ENCODE data around the gene GTF3C5.
"Not testable (repeated sequence)": the region's sequence is repeated elsewhere in the genome, so short reads cannot be mapped to it uniquely, and the experiment has no call there.

The GTF3C5 gene

DNA sequence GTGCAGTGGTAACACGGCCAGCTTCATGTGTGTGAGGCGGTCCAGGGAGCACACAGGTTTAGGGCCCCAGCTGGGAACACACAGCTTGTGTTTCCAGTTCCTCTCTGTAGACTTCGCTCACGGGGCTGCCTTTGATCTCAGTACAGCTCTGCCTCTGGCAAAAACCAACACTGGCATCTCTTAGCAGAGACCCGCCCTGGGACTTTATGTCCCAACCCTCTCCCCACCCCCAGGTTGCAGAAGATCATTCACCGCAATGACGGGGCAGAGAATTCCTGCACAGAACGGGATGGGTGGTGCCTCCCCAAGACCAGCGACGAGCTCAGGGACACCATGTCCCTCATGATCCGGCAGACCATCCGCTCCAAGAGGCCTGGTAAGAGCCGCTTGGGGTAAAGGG lies 25.7 kb downstream of the GTF3C5 start:
- DNase-seq, result no peak

DNA sequence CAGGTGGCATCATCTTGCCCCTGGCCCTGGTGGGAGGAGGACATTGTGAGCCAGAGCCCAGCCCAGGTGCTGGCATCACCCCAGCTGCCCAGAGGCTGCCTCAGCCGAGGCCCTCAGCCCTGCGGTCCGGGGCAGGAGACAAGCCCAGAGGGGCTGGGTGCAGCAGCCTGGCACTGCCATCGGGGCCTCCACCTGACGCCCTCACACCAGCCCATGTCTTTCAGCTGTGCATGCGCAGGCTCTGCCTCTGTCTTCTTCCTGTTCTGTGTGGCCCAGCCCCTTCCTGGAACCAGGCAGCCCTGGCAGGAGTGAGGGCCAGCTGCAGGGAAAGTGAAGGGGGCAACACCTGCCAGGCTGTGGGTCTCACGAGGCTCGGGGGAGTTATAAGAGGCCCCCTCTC lies 26.2 kb downstream of the GTF3C5 start:
- DNase-seq, result no peak

DNA sequence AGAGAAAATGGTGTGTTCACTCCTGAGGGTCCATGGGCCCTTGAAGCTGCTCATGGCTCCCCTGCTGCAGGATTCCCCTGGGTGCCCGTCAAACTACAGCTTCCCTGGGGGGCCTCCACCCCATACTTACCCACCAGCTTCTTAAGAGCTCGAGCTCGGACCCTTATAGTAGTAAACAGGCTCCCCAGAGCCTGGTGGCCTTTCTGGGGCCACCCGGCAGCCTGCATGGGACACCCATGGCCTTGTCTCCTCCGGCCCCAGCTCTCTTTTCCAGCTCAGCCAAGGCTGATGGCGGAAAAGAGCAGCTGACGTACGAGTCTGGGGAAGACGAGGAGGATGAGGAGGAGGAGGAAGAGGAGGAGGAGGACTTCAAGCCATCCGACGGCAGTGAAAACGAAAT lies 26.8 kb downstream of the GTF3C5 start:
- no peak for DNase-seq

DNA sequence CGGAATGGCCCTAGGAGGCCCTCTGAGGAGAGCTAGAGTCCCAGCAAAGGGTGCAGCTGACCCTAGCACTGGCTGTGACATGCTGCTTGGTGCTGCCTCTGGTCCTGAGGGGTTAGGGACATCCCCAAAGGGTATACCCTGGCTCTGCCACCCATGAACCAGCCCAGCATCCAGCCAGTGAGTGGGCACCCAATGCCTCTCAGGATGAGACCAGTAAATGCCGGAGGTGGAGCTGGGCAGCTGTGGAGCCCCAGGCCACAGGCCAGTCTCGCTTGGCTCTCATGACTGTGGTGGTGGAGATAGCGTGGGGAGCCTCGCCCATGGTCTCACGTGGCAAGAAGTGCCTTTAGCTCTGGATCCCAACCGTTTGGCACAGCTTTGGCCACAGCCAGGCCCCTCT lies 27.3 kb downstream of the GTF3C5 start:
- no peak for DNase-seq

DNA sequence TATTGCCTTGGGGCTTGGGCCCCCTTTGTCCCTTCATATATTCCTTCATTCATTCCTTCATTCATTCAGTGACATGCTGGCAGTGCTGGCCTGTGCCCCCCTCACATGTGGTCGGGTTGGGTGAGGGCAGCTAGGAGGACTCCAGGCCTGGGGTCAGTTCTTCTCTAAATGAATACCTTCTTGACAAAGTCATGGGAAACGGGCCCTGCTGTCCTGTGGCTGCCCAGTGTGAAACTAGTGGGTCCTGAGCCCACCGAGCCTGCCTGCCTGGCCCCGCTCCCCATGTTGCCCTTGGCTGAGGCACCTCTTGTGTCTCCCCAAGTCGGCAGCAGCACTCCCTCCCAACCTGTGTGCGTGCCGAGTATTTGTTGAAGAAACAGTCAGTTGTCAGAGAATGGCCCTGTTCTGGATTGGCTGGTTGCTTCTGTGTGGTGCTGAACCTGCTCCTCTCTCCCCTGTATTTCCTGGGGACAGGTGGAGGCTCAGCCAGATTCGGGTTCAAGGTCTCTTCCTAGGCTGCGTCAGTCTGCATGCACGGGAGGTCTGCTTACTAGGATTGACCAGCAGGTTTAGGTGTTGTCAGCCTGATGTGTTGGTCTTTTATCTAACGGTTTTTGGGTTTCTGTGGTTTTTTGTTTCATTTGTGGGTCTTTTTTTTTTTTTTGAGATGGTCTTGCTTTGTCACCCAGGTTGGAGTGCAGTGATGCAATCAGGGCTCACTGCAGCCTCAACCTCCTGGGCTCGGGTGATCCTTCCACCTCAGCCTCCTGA lies 27.9 kb downstream of the GTF3C5 start:
- no peak for DNase-seq

DNA sequence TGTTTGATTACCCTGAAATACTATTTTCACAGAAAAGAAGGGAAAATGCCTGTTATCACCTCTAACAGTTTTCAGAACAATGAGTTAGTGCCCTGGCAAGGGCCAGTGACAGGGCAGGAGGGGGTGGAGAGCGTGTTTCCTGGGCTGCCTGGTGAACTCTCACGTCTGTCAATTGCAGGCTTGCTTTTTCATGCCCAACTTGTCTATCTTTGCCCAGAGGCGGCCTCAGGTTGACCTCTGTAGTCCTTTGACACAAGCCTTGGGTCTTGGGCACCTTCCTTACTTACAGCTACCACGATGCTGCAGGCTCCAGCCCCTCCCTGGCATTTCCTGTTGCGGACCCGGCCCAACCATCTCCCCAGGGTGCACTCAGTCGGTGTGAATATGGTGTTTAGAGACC lies 28.8 kb downstream of the GTF3C5 start:
- no peak for DNase-seq

DNA sequence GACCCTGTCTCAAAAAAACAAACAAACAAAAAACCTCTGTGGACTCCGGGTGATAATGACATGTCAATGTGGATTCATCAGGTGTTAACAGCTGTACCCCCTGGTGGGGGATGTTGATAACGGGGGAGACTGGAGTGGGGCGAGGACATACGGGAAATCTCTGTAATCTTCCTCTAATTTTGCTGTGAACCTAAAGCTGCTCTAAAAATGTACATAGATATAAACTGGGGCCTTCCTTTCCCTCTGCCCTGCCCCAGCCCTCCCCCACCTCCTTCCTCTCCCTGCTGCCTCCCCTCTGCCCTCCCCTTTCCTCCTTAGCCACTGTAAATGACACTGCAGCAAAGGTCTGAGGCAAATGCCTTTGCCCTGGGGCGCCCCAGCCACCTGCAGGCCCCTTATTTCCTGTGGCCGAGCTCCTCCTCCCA lies 29.6 kb downstream of the GTF3C5 start:
- DNase-seq, result no peak

DNA sequence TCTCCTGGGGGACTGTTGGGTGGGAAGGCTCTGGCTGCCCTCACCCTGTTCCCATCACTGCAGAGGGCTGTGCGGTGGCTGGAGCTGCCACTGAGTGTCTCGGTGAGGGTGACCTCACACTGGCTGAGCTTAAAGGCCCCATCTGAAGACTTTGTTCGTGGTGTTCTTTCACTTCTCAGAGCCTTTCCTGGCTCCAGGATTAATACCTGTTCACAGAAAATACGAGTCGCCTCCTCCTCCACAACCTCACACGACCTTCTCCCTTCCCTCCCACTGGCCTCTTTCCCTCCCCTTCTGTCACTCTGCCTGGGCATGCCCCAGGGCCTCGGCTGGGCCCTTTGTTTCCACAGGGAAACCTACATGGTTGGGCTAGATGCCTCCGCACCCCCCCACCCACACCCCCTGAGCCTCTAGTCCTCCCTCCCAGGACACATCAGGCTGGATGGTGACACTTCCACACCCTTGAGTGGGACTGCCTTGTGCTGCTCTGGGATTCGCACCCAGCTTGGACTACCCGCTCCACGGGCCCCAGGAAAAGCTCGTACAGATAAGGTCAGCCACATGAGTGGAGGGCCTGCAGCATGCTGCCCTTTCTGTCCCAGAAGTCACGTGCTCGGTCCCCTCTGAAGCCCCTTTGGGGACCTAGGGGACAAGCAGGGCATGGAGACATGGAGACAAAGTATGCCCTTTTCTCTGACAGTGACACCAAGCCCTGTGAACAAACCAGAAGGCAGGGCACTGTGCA lies 30.4 kb downstream of the GTF3C5 start:
- not testable (repeated sequence) for DNase-seq

DNA sequence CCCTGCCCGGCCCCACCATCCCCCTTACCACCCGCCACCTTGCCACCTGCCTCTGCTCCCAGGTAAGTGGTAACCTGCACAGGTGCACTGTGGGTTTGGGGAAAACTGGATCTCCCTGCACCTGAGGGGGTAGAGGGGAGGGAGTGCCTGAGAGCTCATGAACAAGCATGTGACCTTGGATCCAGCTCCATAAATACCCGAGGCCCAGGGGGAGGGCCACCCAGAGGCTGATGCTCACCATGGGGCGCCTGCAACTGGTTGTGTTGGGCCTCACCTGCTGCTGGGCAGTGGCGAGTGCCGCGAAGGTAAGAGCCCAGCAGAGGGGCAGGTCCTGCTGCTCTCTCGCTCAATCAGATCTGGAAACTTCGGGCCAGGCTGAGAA lies 31.0 kb downstream of the GTF3C5 start, which contains the start of gene CEL:
Gene CEL (plus strand): TSS at position 218 of the 382 bp plus-strand sequence. CDS start 22 bp downstream, at position 240.
- DNase-seq, result not testable (repeated sequence)

DNA sequence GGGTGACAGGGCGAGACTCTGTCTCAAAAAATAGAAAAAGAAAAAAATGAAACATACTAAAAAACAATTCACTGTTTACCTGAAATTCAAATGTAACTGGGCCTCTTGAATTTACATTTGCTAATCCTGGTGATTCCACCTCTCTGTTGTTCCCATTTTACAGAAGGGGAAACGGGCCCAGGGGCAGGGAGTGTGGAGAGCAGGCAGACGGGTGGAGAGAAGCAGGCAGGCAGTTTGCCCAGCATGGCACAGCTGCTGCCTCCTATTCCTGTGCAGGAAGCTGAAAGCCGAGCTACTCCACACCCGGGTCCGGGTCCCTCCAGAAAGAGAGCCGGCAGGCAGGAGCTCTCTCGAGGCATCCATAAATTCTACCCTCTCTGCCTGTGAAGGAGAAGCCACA lies 31.8 kb downstream of the GTF3C5 start:
- peak in 1 of 2 experiments; percentile 13 for DNase-seq

DNA sequence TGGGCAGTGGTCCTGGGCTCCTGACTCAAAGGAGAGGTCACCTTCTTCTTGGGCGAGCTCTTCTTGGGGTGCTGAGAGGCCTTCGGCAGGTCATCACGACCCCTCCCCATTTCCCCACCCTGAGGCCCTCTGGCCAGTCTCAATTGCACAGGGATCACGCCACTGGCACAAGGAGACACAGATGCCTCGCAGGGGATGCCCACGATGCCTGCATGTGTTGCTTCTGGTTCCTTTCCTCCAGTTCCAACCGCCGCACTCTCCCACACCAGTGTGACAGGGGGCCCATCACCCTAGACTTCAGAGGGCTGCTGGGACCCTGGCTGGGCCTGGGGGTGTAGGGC lies 32.3 kb downstream of the GTF3C5 start:
- DNase-seq, result no peak

DNA sequence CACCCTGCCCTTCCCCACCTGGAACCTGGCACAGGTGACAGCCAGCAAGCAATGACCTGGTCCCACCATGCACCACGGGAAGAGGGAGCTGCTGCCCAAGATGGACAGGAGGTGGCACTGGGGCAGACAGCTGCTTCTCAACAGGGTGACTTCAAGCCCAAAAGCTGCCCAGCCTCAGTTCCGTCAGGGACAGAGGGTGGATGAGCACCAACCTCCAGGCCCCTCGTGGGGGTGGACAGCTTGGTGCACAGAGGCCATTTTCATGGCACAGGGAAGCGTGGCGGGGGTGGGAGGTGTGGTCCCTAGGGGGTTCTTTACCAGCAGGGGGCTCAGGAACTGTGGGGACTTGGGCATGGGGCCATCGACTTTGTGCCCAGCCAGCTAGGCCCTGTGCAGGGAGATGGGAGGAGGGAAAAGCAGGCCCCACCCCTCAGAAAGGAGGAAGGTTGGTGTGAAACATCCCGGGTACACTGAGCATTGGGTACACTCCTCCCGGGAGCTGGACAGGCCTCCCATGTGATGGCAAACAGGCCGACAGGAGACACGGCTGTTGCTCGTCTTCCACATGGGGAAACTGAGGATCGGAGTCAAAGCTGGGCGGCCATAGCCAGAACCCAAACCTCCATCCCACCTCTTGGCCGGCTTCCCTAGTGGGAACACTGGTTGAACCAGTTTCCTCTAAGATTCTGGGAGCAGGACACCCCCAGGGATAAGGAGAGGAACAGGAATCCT lies 32.9 kb downstream of the GTF3C5 start:
- DNase-seq, result no peak

DNA sequence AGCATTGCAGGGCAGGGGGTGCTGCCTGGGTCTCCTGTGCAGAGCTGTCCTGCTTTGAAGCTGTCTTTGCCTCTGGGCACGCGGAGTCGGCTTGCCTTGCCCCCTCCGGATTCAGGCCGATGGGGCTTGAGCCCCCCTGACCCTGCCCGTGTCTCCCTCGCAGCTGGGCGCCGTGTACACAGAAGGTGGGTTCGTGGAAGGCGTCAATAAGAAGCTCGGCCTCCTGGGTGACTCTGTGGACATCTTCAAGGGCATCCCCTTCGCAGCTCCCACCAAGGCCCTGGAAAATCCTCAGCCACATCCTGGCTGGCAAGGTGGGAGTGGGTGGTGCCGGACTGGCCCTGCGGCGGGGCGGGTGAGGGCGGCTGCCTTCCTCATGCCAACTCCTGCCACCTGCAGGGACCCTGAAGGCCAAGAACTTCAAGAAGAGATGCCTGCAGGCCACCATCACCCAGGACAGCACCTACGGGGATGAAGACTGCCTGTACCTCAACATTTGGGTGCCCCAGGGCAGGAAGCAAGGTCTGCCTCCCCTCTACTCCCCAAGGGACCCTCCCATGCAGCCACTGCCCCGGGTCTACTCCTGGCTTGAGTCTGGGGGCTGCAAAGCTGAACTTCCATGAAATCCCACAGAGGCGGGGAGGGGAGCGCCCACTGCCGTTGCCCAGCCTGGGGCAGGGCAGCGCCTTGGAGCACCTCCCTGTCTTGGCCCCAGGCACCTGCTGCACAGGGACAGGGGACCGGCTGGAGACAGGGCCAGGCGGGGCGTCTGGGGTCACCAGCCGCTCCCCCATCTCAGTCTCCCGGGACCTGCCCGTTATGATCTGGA lies 33.7 kb downstream of the GTF3C5 start:
- no peak for DNase-seq

DNA sequence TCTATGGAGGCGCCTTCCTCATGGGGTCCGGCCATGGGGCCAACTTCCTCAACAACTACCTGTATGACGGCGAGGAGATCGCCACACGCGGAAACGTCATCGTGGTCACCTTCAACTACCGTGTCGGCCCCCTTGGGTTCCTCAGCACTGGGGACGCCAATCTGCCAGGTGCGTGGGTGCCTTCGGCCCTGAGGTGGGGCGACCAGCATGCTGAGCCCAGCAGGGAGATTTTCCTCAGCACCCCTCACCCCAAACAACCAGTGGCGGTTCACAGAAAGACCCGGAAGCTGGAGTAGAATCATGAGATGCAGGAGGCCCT lies 34.2 kb downstream of the GTF3C5 start:
- no peak for DNase-seq

DNA sequence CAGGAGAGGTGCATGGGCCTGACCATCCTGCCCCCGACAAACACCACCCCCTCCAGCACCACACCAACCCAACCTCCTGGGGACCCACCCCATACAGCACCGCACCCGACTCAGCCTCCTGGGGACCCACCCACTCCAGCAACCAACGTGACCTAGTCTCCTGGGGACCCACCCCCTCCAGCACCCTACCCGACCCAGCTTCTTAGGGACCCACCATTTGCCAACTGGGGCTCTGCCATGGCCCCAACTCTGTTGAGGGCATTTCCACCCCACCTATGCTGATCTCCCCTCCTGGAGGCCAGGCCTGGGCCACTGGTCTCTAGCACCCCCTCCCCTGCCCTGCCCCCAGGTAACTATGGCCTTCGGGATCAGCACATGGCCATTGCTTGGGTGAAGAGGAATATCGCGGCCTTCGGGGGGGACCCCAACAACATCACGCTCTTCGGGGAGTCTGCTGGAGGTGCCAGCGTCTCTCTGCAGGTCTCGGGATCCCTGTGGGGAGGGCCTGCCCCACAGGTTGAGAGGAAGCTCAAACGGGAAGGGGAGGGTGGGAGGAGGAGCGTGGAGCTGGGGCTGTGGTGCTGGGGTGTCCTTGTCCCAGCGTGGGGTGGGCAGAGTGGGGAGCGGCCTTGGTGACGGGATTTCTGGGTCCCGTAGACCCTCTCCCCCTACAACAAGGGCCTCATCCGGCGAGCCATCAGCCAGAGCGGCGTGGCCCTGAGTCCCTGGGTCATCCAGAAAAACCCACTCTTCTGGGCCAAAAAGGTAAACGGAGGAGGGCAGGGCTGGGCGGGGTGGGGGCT lies 35.6 kb downstream of the GTF3C5 start:
- DNase-seq, result no peak

DNA sequence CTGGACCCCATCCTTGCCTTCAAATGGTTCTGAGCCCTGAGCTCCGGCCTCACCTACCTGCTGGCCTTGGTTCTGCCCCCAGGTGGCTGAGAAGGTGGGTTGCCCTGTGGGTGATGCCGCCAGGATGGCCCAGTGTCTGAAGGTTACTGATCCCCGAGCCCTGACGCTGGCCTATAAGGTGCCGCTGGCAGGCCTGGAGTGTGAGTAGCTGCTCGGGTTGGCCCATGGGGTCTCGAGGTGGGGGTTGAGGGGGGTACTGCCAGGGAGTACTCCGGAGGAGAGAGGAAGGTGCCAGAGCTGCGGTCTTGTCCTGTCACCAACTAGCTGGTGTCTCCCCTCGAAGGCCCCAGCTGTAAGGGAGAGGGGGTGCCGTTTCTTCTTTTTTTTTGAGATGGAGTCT lies 36.2 kb downstream of the GTF3C5 start:
- no peak for DNase-seq

DNA sequence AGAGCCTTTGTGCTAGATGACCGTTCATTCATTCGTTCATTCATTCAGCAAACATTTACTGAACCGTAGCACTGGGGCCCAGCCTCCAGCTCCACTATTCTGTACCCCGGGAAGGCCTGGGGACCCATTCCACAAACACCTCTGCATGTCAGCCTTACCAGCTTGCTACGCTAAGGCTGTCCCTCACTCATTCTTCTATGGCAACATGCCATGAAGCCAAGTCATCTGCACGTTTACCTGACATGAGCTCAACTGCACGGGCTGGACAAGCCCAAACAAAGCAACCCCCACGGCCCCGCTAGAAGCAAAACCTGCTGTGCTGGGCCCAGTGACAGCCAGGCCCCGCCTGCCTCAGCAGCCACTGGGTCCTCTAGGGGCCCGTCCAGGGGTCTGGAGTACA lies 37.0 kb downstream of the GTF3C5 start:
- DNase-seq, result no peak

DNA sequence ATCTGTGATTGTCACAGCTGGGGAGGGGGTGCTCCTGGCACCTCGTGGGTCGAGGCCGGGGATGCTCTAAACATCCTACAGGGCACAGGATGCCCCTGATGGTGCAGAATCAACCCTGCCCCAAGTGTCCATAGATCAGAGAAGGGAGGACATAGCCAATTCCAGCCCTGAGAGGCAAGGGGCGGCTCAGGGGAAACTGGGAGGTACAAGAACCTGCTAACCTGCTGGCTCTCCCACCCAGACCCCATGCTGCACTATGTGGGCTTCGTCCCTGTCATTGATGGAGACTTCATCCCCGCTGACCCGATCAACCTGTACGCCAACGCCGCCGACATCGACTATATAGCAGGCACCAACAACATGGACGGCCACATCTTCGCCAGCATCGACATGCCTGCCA lies 37.6 kb downstream of the GTF3C5 start:
- DNase-seq, result not testable (repeated sequence)

DNA sequence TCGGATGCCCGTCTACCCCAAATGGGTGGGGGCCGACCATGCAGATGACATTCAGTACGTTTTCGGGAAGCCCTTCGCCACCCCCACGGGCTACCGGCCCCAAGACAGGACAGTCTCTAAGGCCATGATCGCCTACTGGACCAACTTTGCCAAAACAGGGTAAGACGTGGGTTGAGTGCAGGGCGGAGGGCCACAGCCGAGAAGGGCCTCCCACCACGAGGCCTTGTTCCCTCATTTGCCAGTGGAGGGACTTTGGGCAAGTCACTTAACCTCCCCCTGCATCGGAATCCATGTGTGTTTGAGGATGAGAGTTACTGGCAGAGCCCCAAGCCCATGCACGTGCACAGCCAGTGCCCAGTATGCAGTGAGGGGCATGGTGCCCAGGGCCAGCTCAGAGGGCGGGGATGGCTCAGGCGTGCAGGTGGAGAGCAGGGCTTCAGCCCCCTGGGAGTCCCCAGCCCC lies 39.7 kb downstream of the GTF3C5 start:
- not testable (repeated sequence) for DNase-seq

DNA sequence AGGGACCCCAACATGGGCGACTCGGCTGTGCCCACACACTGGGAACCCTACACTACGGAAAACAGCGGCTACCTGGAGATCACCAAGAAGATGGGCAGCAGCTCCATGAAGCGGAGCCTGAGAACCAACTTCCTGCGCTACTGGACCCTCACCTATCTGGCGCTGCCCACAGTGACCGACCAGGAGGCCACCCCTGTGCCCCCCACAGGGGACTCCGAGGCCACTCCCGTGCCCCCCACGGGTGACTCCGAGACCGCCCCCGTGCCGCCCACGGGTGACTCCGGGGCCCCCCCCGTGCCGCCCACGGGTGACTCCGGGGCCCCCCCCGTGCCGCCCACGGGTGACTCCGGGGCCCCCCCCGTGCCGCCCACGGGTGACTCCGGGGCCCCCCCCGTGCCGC lies 40.2 kb downstream of the GTF3C5 start:
- not testable (repeated sequence) for DNase-seq

DNA sequence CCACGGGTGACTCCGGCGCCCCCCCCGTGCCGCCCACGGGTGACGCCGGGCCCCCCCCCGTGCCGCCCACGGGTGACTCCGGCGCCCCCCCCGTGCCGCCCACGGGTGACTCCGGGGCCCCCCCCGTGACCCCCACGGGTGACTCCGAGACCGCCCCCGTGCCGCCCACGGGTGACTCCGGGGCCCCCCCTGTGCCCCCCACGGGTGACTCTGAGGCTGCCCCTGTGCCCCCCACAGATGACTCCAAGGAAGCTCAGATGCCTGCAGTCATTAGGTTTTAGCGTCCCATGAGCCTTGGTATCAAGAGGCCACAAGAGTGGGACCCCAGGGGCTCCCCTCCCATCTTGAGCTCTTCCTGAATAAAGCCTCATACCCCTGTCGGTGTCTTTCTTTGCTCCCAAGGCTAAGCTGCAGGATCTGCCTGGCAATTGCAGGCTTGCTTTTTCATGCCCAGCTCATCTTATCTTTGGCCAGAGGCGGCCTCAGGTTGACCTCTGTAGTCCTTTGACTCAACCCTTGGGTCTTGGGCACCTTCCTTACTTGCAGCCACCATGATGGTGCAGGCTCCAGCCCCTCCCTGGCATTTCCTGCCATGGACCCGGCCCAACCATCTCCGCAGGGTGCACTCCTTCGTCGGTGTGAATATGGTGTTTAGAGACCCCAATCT lies 40.8 kb downstream of the GTF3C5 start:
- no peak for DNase-seq
